Ectodermal cell (in vitro differentiated cells): ENCODE data around the gene AMH.

Source experiments
- H3K27ac ChIP-seq: 2 replicates; pipeline ENCODE4 v1.7.0; 2013; ENCODE audit warnings: mild to moderate bottlenecking, low read depth, low read length; ENCODE audit not compliant: insufficient read depth, poor library complexity, severe bottlenecking
- H3K27me3 ChIP-seq: 2 replicates; pipeline ENCODE4 v1.7.0; 2013; ENCODE audit warnings: mild to moderate bottlenecking, low read length; ENCODE audit not compliant: insufficient read depth, control insufficient read depth, poor library complexity, severe bottlenecking
- H3K36me3 ChIP-seq: one replicate; pipeline ENCODE4 v1.7.0; 2013; ENCODE audit warnings: low read length; ENCODE audit not compliant: control insufficient read depth, insufficient read depth
- H3K4me1 ChIP-seq: one replicate; pipeline ENCODE4 v1.7.0; 2013; ENCODE audit warnings: low read length; ENCODE audit not compliant: control insufficient read depth, insufficient read depth
- H3K4me3 ChIP-seq: 2 replicates; pipeline ENCODE4 v1.7.0; 2013; ENCODE audit warnings: low read depth, low read length, control low read depth; ENCODE audit not compliant: insufficient read depth
- H3K9me3 ChIP-seq: 2 replicates; pipeline ENCODE4 v1.7.0; 2013; ENCODE audit warnings: mild to moderate bottlenecking, low read length, moderate library complexity; ENCODE audit not compliant: control insufficient read depth
- WGBS, 2 experiments: methylation state at CpG; one replicate each; pipeline ENCODE4 v1.1.7; 2013; ENCODE audit warnings: missing lambda C conversion rate in 2 of 2; 5-methylcytosine and 5-hydroxymethylcytosine counted together

AMH gene

DNA sequence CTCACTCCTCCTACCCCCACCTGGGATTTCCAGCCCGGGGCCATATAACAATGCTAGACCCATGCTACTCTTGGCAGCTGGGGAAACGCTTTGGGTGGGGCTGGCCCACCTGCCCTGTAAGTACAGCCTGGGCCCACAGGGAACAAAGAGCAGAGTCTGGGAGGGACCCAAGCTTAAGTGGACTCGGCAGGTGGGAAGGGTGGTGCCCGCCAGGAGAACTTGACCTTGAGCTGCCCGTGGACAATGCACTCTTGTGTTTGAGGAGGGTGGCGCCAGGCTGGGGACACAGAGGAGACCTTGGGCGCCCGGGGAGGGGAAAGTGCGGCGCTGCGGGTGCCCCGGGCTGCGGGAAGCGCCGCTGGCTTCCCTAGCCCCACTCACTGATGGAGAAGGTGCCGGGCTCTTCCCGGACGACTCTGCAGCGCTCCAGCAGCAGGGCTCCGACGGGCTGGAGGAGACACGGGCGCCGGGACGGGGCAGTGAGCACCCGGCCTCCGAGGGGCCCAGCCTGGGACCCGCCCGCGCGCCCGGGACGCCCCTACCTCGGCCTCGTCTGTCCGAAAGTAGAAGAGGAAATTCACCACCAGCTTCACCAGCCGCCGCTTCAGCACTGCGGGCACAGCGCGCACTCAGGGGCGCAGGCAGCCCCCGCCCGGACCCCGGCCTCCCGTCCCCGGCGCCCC, 13.6 kb upstream of the AMH start:
- H3K27ac ChIP-seq: no peak overlapping the region
- H3K27me3 ChIP-seq: no peaks in the 10 kb centered on the region
- H3K4me3 ChIP-seq: peak overlapping the region; percentile 78
- peaks cover 8% of the 10 kb centered on the region for H3K36me3 ChIP-seq
- H3K9me3 ChIP-seq: no peaks in the 10 kb centered on the region
- H3K4me1 ChIP-seq: peaks cover 26% of the 10 kb centered on the region
- 1% methylated on average over 48 of the region's 48 CpGs for WGBS, 2 experiments

DNA sequence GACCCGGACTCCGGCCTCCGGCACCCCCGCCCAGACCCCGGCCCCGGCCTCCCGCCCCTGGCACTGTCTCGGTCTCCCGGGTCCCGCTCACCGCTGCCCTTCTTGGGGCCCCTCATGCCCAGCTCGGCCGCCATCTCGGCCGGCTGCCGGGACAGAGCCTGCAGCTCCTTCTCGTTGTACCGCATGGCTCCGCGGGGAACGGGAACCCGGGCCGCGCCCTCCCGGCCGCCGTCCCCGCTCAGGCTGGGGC, 13.1 kb upstream of the AMH start:
- Histone ChIP-seq H3K27me3 (no peaks in the 10 kb centered on the region), H3K4me3 (peak overlapping the region; percentile 78), H3K4me1 (peaks cover 31% of the 10 kb centered on the region), H3K36me3 (peaks cover 8% of the 10 kb centered on the region), H3K27ac (no peak overlapping the region), H3K9me3 (no peaks in the 10 kb centered on the region)
- 0% methylated on average over 28 of the region's 28 CpGs for WGBS, 2 experiments

DNA sequence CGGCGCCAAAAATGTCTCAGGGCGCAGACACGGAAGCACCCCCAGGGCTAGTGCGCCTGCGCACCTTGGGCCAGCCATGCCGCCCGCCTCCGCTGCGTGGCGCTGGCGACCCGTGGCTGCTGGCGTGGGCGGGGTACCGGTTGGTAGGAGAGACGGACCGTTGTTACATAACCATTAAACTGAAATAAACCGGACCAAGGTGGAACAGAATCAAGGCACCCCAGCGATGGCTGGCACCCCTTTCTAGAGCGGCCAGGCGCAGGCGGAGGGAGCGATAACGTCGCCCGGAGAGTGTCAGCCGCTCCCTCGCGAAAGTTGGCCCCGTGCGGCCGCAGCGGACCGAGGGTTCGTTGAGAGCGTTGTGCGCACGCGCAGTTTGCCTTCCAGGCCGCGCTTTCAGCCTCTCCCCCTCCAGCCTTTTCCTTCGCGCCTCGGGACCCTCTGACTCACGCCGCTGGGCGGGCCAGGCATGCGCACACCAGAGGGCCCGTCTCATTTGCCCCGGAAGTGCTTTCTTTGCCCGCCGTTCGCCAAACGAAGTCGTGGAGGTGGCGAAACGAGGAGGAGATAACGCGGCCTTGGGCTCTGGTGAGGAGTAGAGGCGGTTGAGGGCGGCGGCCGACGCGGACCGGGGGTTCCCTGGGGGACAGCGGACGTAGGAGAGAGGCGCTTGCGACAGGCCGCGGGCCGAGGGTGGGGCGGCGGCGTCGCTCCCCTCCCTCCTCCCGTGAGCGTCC, 12.6 kb upstream of the AMH start, which contains the start of the genes PLEKHJ1 and SF3A2:
TSS of gene PLEKHJ1 (minus strand) at position 16 of the 737 bp plus-strand sequence. CDS start 81 bp downstream, outside the sequence.
TSS of gene SF3A2 (plus strand) at position 511 of the 737 bp plus-strand sequence. CDS start 6,595 bp downstream, outside the sequence.
- WGBS, 2 experiments: 0% methylated on average over 80 of the region's 80 CpGs
- Histone ChIP-seq H3K27ac (peak within 1 kb of the TSS; percentile 99), H3K27me3 (no peaks in the 10 kb centered on the region), H3K4me1 (peaks cover 36% of the 10 kb centered on the region), H3K9me3 (no peaks in the 10 kb centered on the region), H3K36me3 (peaks cover 8% of the 10 kb centered on the region), H3K4me3 (peak within 1 kb of the TSS; percentile 78)

DNA sequence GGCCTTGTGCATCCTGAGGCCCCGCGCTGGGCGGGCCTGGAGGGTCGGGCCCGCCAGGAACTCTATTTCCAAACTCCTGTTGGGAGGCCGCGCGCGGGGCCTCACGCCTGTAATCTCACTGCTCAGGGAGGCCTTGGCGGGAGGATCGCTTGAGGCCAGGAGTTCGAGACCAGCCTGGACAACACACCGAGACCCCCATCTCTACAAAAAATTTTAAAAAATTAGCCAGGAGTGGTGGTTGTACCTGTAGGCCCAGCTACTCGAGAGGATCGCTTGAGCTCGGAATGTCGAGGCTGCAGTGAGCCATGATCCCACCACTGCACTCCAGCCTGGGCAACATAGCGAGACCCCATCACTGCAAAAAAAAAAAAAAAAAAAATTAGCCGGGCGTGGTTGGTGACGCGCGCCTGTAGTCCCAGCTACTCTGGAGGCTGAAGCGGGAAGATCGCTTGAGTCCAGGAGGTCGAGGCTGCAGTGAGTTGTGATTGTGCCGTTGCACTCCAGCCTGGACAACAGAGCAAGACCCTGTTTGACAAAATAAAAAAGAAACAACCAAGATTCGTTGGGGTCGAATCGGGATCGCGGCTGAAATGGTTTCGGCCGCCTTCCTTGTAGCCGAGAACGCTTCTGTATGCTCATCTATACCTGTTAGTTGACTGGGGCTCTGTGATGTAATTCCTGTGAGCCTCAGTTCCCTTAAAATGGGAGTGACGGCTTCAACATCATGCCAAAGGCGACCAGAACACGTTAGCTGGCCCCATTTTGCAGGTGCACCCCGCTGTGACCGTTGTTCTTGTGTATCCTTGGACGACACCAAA, 11.9 kb upstream of the AMH start:
- Histone ChIP-seq H3K4me3 (peak overlapping the region; percentile 78), H3K9me3 (no peaks in the 10 kb centered on the region), H3K4me1 (peaks cover 37% of the 10 kb centered on the region), H3K27me3 (no peaks in the 10 kb centered on the region), H3K27ac (peak overlapping the region; percentile 99), H3K36me3 (peaks cover 6% of the 10 kb centered on the region)
- 43 to 46% methylated on average over 43 of the region's 43 CpGs for WGBS, 2 experiments

DNA sequence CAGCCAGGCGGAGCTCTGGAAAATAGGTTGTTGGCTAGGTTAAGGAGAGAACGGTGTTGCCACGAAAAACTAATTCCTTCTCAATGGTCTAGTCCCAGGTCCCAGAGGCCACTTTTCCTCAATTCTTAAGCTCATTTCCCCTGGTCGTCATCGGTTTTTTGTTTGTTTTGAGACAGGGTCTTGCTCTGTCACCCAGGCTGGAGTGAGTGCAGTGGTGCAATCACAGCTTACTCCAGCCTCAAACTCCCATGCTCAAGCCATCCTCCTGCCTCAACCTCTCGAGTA, 11.3 kb upstream of the AMH start:
- no peak overlapping the region for H3K27ac ChIP-seq
- no peaks in the 10 kb centered on the region for H3K27me3 ChIP-seq
- H3K36me3 ChIP-seq: peaks cover 5% of the 10 kb centered on the region
- WGBS, 2 experiments: 84 to 89% methylated on average over 6 of the region's 6 CpGs
- H3K9me3 ChIP-seq: no peaks in the 10 kb centered on the region
- peaks cover 37% of the 10 kb centered on the region for H3K4me1 ChIP-seq
- peak overlapping the region; percentile 78 for H3K4me3 ChIP-seq

DNA sequence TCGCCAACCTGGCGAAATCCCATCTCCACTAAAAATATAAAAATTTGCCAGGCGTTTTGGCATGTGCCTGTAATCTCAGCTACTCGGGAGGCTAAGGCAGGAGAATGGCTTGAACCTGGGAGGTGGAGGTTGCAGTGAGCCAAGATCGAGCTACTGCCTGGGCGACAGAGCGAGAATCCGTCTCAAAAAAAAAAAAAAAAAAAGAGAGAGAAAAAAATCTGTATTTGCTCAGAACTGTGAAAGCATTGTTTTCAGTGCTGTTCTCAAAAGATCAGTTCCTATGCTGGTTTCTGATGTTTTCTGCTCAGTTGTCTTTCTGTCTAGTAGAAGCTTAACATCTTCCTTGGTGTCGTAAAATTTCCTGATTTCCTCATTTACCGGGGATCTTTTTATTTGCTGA, 9.9 kb upstream of the AMH start:
- 77 to 79% methylated on average over 10 of the region's 10 CpGs for WGBS, 2 experiments
- H3K27ac ChIP-seq: peak overlapping the region; percentile 73
- H3K4me3 ChIP-seq: peak overlapping the region; percentile 33
- peaks cover 10% of the 10 kb centered on the region for H3K36me3 ChIP-seq
- H3K27me3 ChIP-seq: no peaks in the 10 kb centered on the region
- H3K9me3 ChIP-seq: no peaks in the 10 kb centered on the region
- peaks cover 37% of the 10 kb centered on the region for H3K4me1 ChIP-seq

DNA sequence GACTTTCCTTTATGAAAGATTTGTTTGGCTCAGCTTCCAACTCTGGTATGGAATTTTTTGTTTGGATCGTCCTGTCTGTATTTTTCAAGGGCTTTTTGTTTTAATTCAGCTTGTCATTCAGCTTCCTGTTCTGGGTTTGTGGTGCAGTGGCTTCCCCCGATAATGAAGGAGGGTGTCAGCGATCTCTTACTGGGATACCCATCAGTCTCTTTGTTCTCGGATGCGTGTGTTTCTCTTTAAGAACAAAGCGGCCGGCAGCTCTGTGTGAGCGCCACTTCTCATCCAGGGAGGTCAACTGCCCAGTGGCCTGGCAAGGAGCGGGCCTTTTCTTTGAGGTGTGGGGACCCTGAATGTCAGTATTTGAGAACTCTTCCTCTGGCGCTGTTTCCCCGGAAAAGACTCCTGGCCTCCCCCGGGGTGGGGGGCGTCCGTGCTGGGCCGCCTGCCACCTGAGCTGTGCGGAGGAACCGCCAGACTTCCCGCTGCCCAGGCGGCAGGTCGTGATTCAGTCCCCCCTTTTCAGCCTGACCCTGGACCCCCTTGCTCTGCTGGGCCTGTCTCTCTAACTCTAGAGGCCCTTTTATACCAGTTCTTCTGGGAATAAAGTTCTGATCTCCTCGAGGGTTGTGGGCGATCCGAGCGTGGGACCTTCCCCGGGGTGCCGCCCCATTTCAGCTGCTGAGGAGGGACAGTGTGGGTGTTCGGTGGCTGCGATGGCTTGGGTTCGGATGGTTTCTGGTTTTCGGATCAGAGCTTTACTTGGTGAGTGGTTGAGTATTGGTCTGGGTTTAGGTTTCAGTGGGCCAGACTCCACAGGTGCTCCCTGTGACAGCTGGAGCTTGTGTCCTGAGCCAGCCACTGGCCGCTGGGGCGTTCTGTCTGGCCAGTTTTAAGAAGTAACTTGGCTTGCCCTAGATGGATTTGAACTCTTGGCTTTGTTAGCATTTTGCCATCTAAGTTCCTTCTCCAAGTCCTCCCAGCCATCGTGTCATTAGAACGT, 9.1 kb upstream of the AMH start:
- H3K4me1 ChIP-seq: peaks cover 31% of the 10 kb centered on the region
- peaks cover 18% of the 10 kb centered on the region for H3K36me3 ChIP-seq
- H3K27ac ChIP-seq: peak overlapping the region; percentile 73
- H3K27me3 ChIP-seq: no peaks in the 10 kb centered on the region
- no peaks in the 10 kb centered on the region for H3K9me3 ChIP-seq
- 42 to 43% methylated on average over 34 of the region's 34 CpGs for WGBS, 2 experiments
- peak overlapping the region; percentile 33 for H3K4me3 ChIP-seq

DNA sequence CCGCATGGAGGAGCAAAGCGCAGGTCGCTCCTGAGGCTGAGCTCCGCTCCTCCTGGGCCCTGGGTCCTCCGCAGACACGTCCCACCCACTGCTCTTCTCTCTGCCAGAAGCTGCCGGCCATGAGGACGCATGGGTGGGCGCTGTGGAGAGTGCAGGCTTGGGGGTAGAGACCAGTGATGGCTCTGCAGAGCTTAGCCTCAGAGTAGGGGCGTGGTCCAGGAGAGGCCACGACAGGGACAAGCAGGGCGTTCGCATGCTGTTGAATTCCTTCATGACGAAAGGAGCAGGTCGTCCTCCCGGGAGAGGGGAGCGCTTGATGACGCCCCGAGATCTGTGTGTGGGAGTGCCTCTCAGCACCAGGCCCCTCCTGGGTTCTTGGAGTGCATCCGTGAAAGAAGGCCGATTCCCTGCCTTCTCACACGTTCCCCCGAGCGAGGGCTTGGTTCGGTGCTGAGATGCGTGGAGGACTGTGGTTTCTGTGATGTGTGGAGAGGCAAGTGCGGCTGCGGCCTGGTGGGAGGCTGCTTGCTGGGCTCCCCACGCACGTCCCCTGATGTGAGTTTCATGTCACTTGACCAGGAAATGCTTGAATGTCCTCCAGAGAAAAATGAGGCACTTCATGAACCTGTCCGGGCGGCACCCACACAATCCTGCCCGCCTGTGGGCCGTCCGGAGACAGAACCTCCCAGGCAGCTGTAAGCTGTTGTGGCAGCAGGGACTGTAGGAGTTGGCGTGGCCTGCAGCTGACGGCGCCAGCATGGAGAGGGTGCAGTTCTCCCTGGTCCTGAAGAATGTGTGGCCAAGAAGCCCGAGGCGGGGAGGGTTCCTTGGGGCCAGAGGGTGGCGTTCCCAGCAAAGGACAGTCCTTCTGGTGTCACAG, 8.0 kb upstream of the AMH start:
- H3K4me1 ChIP-seq: peaks cover 29% of the 10 kb centered on the region
- H3K4me3 ChIP-seq: no peak overlapping the region
- H3K36me3 ChIP-seq: peaks cover 29% of the 10 kb centered on the region
- no peaks in the 10 kb centered on the region for H3K27me3 ChIP-seq
- H3K9me3 ChIP-seq: no peaks in the 10 kb centered on the region
- no peak overlapping the region for H3K27ac ChIP-seq
- 92% methylated on average over 41 of the region's 41 CpGs for whole genome bisulfite sequencing, 2 experiments

DNA sequence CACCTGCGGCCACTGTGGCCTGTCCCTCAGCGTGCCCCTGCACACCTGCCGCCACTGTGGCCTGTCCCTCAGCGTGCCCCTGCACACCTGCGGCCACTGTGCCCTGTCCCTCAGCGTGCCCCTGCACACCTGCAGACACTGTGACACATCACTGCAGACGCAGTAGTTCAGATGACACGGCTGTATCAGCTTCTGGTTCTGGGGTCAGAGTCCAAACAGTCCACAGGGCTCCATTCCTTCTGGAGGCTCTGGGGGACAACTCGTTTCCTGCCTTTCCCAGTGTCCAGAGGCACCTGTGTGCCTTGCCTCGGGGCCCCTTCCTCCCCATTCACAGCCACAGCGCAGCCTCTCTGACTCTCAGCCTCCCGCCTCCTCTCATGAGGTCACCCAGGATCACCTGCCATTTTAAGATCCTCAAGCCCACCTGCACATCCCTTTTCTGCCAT, 7.0 kb upstream of the AMH start:
- Histone ChIP-seq H3K4me1 (peaks cover 29% of the 10 kb centered on the region), H3K4me3 (no peak overlapping the region), H3K9me3 (no peaks in the 10 kb centered on the region), H3K27me3 (no peaks in the 10 kb centered on the region), H3K27ac (no peak overlapping the region), H3K36me3 (peaks cover 39% of the 10 kb centered on the region)
- WGBS, 2 experiments: 94% methylated on average over 12 of the region's 12 CpGs
